GM21526 (cell line): ENCODE measurements around the gene LAT.
"Not testable (repeated sequence)": the region's sequence is repeated elsewhere in the genome, so short reads cannot be mapped to it uniquely, and the experiment has no call there.

Experiments
- ATAC-seq: cut with Tn5 transposase; IDR thresholded peaks from one replicate; pipeline ENCODE4 v1.9.1; 2021; ENCODE audit warnings: moderate library complexity; ENCODE audit not compliant: unreplicated experiment, low FRiP score

LAT gene

GRCh38 chr16:28975158-28975599, 9.7 kb upstream of the LAT start:
- peak; percentile 11 for ATAC-seq

GRCh38 chr16:28977703-28978662, 6.9 kb upstream of the LAT start:
- ATAC-seq: no peak

GRCh38 chr16:28980330-28980729, 4.5 kb upstream of the LAT start:
- not testable (repeated sequence) for ATAC-seq

- no peak for ATAC-seq
Measured at GRCh38 chr16:28980929-28981328, 3.9 kb upstream of the LAT start.

- no peak for ATAC-seq
Measured at GRCh38 chr16:28981517-28981916, 3.3 kb upstream of the LAT start.

- no peak for ATAC-seq
Measured at GRCh38 chr16:28982418-28982817, 2.4 kb upstream of the LAT start.

GRCh38 chr16:28982949-28983348, 1.9 kb upstream of the LAT start:
- no peak for ATAC-seq

- ATAC-seq: no peak
Measured at GRCh38 chr16:28983644-28984043, 1.2 kb upstream of the LAT start.

- no peak for ATAC-seq
Measured at GRCh38 chr16:28984091-28984490, 761 bp upstream of the LAT start.

- no peak for ATAC-seq
Measured at GRCh38 chr16:28985211-28986041, 574 bp downstream of the LAT start.

- no peak for ATAC-seq
Measured at GRCh38 chr16:28986046-28986445, 1.2 kb downstream of the LAT start.

GRCh38 chr16:28986492-28986891, 1.6 kb downstream of the LAT start:
- no peak for ATAC-seq

GRCh38 chr16:28987170-28987853, 2.5 kb downstream of the LAT start:
- ATAC-seq: no peak

- ATAC-seq: no peak
Measured at GRCh38 chr16:28989363-28989762, 4.5 kb downstream of the LAT start.

- no peak for ATAC-seq
Measured at GRCh38 chr16:28990375-28991040, 5.7 kb downstream of the LAT start.

GRCh38 chr16:28991687-28992086, 6.8 kb downstream of the LAT start:
- ATAC-seq: no peak

- no peak for ATAC-seq
Measured at GRCh38 chr16:28992496-28992895, 7.6 kb downstream of the LAT start.

GRCh38 chr16:28998837-28999236, 14.0 kb downstream of the LAT start:
- no peak for ATAC-seq

GRCh38 chr16:28999577-28999976, 14.7 kb downstream of the LAT start:
- no peak for ATAC-seq

GRCh38 chr16:29000019-29000418, 15.2 kb downstream of the LAT start:
- no peak for ATAC-seq
